ENCODE measurements around the gene SAMD14.
A peak's percentile ranks its signal among the peaks of the same experiment; 100 is the strongest.

DNA sequence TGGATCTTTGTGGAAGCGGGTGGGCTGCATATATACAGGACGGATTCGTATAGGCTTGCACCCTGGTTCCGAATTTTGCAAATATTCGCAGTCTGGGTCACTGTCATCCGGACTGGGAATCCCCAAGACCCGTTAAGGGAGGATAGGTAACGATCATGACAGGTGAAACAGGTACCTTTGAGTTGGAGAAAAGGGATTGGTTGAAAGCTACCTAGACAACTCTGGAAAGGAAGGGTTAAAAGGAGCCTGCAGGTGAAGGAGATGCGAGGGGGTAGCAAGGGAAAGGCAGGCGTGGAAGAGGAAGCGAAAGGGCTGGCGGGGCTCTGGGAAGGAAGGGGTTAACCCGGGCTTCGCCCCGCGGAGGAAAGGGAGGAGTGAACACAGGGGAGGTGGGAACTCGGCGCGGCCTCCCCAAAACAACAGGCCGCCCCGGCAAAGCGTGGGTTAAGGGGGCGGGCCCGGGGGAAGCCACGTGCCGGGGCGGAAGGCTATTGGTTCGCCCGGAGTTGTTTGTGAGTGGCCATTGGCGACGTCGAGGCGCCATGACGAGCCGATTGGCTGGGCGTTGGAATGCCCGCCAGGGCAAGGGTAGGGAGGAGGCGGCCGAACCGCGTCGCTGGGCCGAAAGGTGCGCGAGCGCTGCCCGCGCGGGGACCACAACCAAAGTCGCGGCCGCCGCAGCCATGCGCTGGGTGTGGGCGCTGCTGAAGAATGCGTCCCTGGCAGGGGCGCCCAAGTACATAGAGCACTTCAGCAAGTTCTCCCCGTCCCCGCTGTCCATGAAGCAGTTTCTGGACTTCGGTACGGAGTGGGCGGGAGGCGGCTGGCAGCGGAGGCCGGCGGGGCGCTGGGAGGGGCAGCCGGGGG, 35.0 kb downstream of the SAMD14 start, which contains the start of gene PDK2:
- TF ChIP-seq, protein P1, sequence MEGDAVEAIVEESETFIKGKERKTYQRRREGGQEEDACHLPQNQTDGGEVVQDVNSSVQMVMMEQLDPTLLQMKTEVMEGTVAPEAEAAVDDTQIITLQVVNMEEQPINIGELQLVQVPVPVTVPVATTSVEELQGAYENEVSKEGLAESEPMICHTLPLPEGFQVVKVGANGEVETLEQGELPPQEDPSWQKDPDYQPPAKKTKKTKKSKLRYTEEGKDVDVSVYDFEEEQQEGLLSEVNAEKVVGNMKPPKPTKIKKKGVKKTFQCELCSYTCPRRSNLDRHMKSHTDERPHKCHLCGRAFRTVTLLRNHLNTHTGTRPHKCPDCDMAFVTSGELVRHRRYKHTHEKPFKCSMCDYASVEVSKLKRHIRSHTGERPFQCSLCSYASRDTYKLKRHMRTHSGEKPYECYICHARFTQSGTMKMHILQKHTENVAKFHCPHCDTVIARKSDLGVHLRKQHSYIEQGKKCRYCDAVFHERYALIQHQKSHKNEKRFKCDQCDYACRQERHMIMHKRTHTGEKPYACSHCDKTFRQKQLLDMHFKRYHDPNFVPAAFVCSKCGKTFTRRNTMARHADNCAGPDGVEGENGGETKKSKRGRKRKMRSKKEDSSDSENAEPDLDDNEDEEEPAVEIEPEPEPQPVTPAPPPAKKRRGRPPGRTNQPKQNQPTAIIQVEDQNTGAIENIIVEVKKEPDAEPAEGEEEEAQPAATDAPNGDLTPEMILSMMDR (IDR thresholded peaks at IDR 0.05), result peak in 1 of 4 donors; percentile 4
- TF ChIP-seq POLR2A (IDR thresholded peaks at IDR 0.05), result peak; percentile 60

All from right lobe of liver (tissue), 4 donors.